Measurements from ENCODE around the gene PCDH20.

DNA sequence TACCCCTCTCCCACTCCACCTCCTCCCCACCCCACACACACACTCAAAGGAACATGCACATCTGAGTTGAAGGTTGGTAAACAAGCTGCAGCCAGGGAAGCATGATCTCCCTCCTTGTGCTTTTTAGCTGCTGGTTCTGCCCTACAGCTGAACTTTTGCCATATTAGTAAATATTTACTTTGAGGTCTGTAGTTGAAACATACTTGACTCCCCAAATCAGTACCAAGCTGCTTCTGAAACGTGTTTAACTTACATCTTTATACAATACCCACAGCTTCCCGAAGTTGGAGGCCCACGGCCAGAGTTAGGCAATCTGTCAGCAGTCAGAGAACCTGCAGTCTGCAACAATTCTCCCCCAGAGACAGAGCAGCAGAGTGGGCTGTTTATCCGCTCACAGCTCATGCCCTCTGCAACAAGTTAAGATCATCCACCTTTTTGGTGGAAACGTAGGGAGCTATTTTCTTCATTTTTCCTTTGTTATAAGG, 1.5 kb upstream of the PCDH20 start:
- TF ChIP-seq, protein P1, sequence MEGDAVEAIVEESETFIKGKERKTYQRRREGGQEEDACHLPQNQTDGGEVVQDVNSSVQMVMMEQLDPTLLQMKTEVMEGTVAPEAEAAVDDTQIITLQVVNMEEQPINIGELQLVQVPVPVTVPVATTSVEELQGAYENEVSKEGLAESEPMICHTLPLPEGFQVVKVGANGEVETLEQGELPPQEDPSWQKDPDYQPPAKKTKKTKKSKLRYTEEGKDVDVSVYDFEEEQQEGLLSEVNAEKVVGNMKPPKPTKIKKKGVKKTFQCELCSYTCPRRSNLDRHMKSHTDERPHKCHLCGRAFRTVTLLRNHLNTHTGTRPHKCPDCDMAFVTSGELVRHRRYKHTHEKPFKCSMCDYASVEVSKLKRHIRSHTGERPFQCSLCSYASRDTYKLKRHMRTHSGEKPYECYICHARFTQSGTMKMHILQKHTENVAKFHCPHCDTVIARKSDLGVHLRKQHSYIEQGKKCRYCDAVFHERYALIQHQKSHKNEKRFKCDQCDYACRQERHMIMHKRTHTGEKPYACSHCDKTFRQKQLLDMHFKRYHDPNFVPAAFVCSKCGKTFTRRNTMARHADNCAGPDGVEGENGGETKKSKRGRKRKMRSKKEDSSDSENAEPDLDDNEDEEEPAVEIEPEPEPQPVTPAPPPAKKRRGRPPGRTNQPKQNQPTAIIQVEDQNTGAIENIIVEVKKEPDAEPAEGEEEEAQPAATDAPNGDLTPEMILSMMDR (IDR thresholded peaks at IDR 0.05): no peak
- no peak for TF ChIP-seq POLR2A (IDR thresholded peaks at IDR 0.05)

All from esophagus squamous epithelium (tissue), 4 donors.